BE2C (cell line): ENCODE data around the gene LMOD3.

Source experiments
- DNase-seq: peaks from one replicate; pipeline ENCODE4 v3.0.0-alpha.2; 2020
- H3K27me3 ChIP-seq: fragments of 250-450 bp; sonication (Bioruptor Pico); 2 replicates; pipeline ENCODE4 v1.5.1; 2020; ENCODE audit warnings: mild to moderate bottlenecking
- H3K36me3 ChIP-seq: fragments of 250-450 bp; sonication (Bioruptor Pico); 2 replicates; pipeline ENCODE4 v1.5.1; 2020; ENCODE audit warnings: mild to moderate bottlenecking
- H3K4me1 ChIP-seq: fragments of 250-450 bp; sonication (Bioruptor Pico); 2 replicates; pipeline ENCODE4 v1.5.1; 2020
- H3K4me3 ChIP-seq: 2 replicates; pipeline ENCODE4 v1.5.1; 2011; ENCODE audit warnings: low read depth, low read length
- H3K9me3 ChIP-seq: fragments of 250-450 bp; sonication (Bioruptor Pico); 2 replicates; pipeline ENCODE4 v1.5.1; 2020
- CTCF ChIP-seq: IDR thresholded peaks from 2 replicates; pipeline ENCODE4 v1.5.1; 2012; ENCODE audit warnings: mild to moderate bottlenecking, low read depth, low read length

The LMOD3 gene

GRCh38 chr3:69105320-69105719, 17.1 kb downstream of the LMOD3 start:
- peaks cover 31% of the 10 kb centered on the region for H3K36me3 ChIP-seq
- H3K4me1 ChIP-seq: no peaks in the 10 kb centered on the region
- H3K9me3 ChIP-seq: no peaks in the 10 kb centered on the region
- DNase-seq: no peak
- TF ChIP-seq CTCF: no peak
- H3K27me3 ChIP-seq: no peaks in the 10 kb centered on the region
- H3K4me3 ChIP-seq: no peak overlapping the region

- Histone ChIP-seq H3K27me3 (no peaks in the 10 kb centered on the region), H3K4me3 (no peak overlapping the region), H3K4me1 (no peaks in the 10 kb centered on the region), H3K9me3 (no peaks in the 10 kb centered on the region), H3K36me3 (peaks cover 31% of the 10 kb centered on the region)
- TF ChIP-seq CTCF: no peak
- DNase-seq: no peak
Measured at GRCh38 chr3:69104586-69104985, 17.8 kb downstream of the LMOD3 start.

- Histone ChIP-seq H3K36me3 (peaks cover 31% of the 10 kb centered on the region), H3K4me3 (no peak overlapping the region), H3K9me3 (no peaks in the 10 kb centered on the region), H3K27me3 (no peaks in the 10 kb centered on the region), H3K4me1 (no peaks in the 10 kb centered on the region)
- no peak for DNase-seq
- no peak for TF ChIP-seq CTCF
Measured at GRCh38 chr3:69103123-69103522, 19.3 kb downstream of the LMOD3 start.

- peaks cover 31% of the 10 kb centered on the region for H3K36me3 ChIP-seq
- H3K4me1 ChIP-seq: no peaks in the 10 kb centered on the region
- DNase-seq: no peak
- H3K27me3 ChIP-seq: no peaks in the 10 kb centered on the region
- no peak overlapping the region for H3K4me3 ChIP-seq
- no peak for TF ChIP-seq CTCF
- H3K9me3 ChIP-seq: no peaks in the 10 kb centered on the region
Measured at GRCh38 chr3:69102384-69102783, 20.0 kb downstream of the LMOD3 start.

GRCh38 chr3:69099576-69099975, 22.8 kb downstream of the LMOD3 start:
- no peak for TF ChIP-seq CTCF
- no peak for DNase-seq
- no peak overlapping the region for H3K4me3 ChIP-seq
- no peaks in the 10 kb centered on the region for H3K9me3 ChIP-seq
- H3K4me1 ChIP-seq: no peaks in the 10 kb centered on the region
- no peaks in the 10 kb centered on the region for H3K27me3 ChIP-seq
- peaks cover 23% of the 10 kb centered on the region for H3K36me3 ChIP-seq

GRCh38 chr3:69097407-69098086, 24.8 kb downstream of the LMOD3 start:
- Histone ChIP-seq H3K4me1 (no peaks in the 10 kb centered on the region), H3K36me3 (peaks cover 16% of the 10 kb centered on the region; the same call in 1 of the 2 replicates)

More at GRCh38 chr3:69097407-69098086, 24.8 kb downstream of the LMOD3 start:
- Histone ChIP-seq H3K9me3 (no peaks in the 10 kb centered on the region), H3K27me3 (no peaks in the 10 kb centered on the region), H3K4me3 (no peak overlapping the region)
- DNase-seq: no peak
- no peak for TF ChIP-seq CTCF
